ENCODE data around the gene TSNAX. TPM values are rescaled to one million over a fixed set of nuclear protein-coding genes. Genes with fewer than 3 reads are reported as not detected.

Gene TSNAX
- polyA plus RNA-seq, 1 experiment = 21.4 TPM

DNA sequence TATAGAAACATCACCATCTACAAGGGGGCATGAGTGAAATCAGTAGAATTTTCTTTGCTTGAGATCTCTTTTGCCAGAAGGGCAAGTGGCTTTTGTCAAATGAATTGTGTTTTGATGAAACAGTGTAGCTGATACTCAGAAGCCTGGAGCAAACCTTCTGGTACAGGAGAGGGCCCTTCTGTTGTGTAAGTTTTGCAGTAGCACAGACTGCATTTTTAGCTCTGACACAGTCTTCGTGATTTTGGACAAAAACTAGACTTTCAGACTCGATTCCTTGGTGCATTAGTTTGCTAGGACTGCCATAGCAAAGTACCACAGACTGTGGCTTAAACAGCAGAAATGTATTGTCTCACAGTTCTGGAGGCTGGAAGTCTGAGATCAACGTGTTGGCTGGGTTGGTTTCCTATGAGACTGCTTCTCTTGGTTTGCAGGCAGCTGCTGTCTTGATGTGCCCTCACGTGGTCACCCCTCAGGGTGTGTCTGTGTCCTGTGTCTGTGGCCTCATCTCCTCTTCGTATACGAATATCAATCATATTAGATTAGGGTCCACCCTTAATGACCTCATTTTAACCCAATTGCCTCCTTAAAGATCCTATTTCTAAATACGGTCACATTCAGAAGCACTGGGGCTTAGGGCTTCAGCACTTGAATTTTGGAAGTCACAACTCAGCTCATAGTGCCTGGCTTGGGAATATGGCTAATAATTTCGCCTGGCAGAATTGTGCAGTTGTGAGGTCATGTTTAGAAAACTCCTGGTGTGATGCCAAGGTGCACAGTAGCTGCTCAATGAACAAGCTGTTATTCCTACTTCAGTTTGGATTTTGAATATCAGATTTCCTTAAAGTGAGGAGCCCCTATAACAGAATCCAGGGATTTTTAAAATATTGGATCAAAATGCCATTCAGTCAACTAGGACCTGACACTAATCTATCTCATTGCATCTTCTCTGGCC is 77.0 kb downstream of the TSNAX start:
- POLR2A ChIA-PET = no interaction called here

DNA sequence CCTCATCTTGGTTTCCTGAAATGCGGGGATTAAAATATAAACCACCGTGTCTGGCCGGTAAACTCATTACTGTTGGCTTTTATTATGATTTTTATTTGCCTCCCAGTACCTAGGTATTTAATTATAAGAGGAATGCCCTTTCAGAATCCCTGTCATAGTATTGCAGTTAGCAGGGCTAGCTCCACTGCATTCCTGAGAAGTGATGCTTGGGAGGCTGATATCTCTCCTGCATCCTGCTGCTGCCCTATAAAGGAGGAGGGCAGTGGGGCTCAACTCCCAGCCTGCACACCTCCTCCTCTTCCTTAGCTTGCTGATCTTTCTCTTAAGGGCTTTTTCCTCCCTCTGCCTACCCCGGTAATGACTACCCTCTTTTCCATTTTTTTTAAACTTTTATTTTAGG is 78.2 kb downstream of the TSNAX start:
- Histone ChIP-seq H3K36me3 (ENCODE audit: control insufficient read depth, insufficient read depth, low read length) (no peaks in the 10 kb centered on the region), H3K27me3 (ENCODE audit: control insufficient read depth, insufficient read depth, low read length) (no peaks in the 10 kb centered on the region), H3K4me3 (ENCODE audit: low read depth, low read length) (no peak overlapping the region)
- no peak for TF ChIP-seq CTCF (IDR thresholded peaks at IDR 0.05; ENCODE audit: insufficient read depth, low read depth, low read length)
- DNase-seq (ENCODE audit: low read depth) = no peak
- POLR2A ChIA-PET = no interaction called here
- CTCF ChIA-PET = interaction anchor here (0.8 to 2.3 kb wide), 3 partner anchors 11 to 291 kb away, joined by 3 to 7 read pairs (median 3); no protein-coding TSS in a partner anchor

More for the DNA sequence above, 77.0 kb downstream of the TSNAX start:
- Histone ChIP-seq H3K27me3 (ENCODE audit: control insufficient read depth, insufficient read depth, low read length) (no peaks in the 10 kb centered on the region), H3K36me3 (ENCODE audit: control insufficient read depth, insufficient read depth, low read length) (no peaks in the 10 kb centered on the region), H3K4me3 (ENCODE audit: low read depth, low read length) (no peak overlapping the region)
- TF ChIP-seq CTCF (IDR thresholded peaks at IDR 0.05; ENCODE audit: insufficient read depth, low read depth, low read length) = no peak
- CTCF ChIA-PET = interaction anchor here (1.0 to 2.3 kb wide), 6 partner anchors 9 to 290 kb away, joined by 3 to 7 read pairs (median 4); no protein-coding TSS in a partner anchor
- DNase-seq (ENCODE audit: low read depth) = no peak

DNA sequence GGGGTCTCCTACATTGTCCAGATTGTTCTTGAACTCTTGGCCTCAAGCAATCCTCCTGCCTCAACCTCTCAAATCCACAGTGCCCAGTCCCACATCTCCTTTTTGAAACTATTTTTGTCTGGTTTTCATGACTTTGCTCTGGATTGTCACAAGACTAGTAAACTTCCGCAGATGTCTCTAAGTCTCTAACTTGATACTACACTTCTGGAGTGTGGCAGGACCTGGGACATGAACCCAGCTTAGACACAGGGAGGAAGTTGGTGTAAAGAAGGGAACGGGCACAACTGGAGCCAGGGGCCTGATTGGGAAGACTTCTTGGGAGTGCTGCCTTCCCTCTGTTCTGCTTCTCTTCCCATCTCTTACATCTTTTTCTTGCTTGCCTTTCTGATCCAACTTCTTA is 81.9 kb downstream of the TSNAX start:
- DNase-seq (ENCODE audit: low read depth) = no peak
- Histone ChIP-seq H3K4me3 (ENCODE audit: low read depth, low read length) (no peak overlapping the region), H3K36me3 (ENCODE audit: control insufficient read depth, insufficient read depth, low read length) (no peaks in the 10 kb centered on the region), H3K27me3 (ENCODE audit: control insufficient read depth, insufficient read depth, low read length) (no peaks in the 10 kb centered on the region; the same call in 1 of the 2 replicates)
- no peak for TF ChIP-seq CTCF (IDR thresholded peaks at IDR 0.05; ENCODE audit: insufficient read depth, low read depth, low read length)
- CTCF ChIA-PET = interaction anchor here (0.9 kb wide), 1 partner anchor 10 kb away, joined by 5 read pairs; no protein-coding TSS in a partner anchor
- POLR2A ChIA-PET = no interaction called here

GRCh38 chr1:231611111-231611510 is 82.6 kb downstream of the TSNAX start:
- CTCF ChIA-PET = no interaction called here
- no peak for DNase-seq (ENCODE audit: low read depth)
- Histone ChIP-seq H3K36me3 (ENCODE audit: control insufficient read depth, insufficient read depth, low read length) (no peaks in the 10 kb centered on the region), H3K27me3 (ENCODE audit: control insufficient read depth, insufficient read depth, low read length) (no peaks in the 10 kb centered on the region; the same call in 1 of the 2 replicates), H3K4me3 (ENCODE audit: low read depth, low read length) (no peak overlapping the region)
- POLR2A ChIA-PET = interaction anchor here (0.5 kb wide), 1 partner anchor 20 kb away, joined by 3 read pairs; no protein-coding TSS in a partner anchor
- no peak for TF ChIP-seq CTCF (IDR thresholded peaks at IDR 0.05; ENCODE audit: insufficient read depth, low read depth, low read length)

GRCh38 chr1:231611851-231612250 is 83.4 kb downstream of the TSNAX start:
- POLR2A ChIA-PET = no interaction called here
- Histone ChIP-seq H3K4me3 (ENCODE audit: low read depth, low read length) (no peak overlapping the region), H3K27me3 (ENCODE audit: control insufficient read depth, insufficient read depth, low read length) (no peaks in the 10 kb centered on the region; the same call in 1 of the 2 replicates), H3K36me3 (ENCODE audit: control insufficient read depth, insufficient read depth, low read length) (no peaks in the 10 kb centered on the region)
- CTCF ChIA-PET = interaction anchor here (1.0 to 1.3 kb wide), 2 partner anchors 11 to 254 kb away, joined by 3 read pairs; no protein-coding TSS in a partner anchor
- DNase-seq (ENCODE audit: low read depth) = no peak
- no peak for TF ChIP-seq CTCF (IDR thresholded peaks at IDR 0.05; ENCODE audit: insufficient read depth, low read depth, low read length)
